Tibial nerve (tissue), 3 donors: ENCODE measurements around the gene ZFP92.

Source experiments
- POLR2A ChIP-seq, 2 donors: fragments of 450-650 bp; IDR thresholded peaks; one replicate each; pipeline ENCODE4 v1.6.1; 2017; ENCODE audit warnings: antibody characterized with exemption in 2 of 2, mild to moderate bottlenecking in 2 of 2, moderate library complexity in 2 of 2
- TF ChIP-seq, protein P1 (sequence below), 5 experiments: fragments of 200-600 bp in 3 of 5; fragments of 450-650 bp in 2 of 5; sonication (generic) in 3 of 5; IDR thresholded peaks; one replicate each; pipeline ENCODE4 v1.5.1; 2016 to 2019; ENCODE audit warnings: antibody characterized with exemption in 5 of 5, mild to moderate bottlenecking in 3 of 5, moderate library complexity in 2 of 5

DNA sequence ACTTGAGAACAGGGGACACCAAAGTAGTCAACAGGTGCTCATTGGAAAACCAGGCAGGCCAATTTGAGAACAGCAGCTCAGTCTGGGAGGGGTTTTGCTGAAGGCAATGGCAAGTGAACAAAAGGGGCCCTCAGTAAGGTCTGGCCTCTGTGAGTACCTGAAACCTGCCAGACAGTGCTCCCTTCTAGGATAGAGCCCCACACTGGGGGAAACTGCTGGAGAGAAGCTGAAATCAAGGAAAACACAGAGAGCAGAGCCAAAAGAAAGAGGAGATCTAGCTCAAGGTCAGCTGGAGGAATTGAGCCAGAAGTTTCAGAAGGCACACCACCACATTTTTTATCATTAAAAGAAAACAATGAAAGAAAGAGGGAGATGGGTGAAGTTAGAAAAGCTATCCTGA lies 38.3 kb upstream of the ZFP92 start:
- TF ChIP-seq, protein P1, sequence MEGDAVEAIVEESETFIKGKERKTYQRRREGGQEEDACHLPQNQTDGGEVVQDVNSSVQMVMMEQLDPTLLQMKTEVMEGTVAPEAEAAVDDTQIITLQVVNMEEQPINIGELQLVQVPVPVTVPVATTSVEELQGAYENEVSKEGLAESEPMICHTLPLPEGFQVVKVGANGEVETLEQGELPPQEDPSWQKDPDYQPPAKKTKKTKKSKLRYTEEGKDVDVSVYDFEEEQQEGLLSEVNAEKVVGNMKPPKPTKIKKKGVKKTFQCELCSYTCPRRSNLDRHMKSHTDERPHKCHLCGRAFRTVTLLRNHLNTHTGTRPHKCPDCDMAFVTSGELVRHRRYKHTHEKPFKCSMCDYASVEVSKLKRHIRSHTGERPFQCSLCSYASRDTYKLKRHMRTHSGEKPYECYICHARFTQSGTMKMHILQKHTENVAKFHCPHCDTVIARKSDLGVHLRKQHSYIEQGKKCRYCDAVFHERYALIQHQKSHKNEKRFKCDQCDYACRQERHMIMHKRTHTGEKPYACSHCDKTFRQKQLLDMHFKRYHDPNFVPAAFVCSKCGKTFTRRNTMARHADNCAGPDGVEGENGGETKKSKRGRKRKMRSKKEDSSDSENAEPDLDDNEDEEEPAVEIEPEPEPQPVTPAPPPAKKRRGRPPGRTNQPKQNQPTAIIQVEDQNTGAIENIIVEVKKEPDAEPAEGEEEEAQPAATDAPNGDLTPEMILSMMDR (IDR thresholded peaks at IDR 0.05), result no peak
- no peak for TF ChIP-seq POLR2A (IDR thresholded peaks at IDR 0.05)
